HG03060 (cell line): Measurements from ENCODE around the gene APOL2.
A peak's percentile ranks its signal among the peaks of the same experiment; 100 is the strongest.
"Not testable (repeated sequence)": the region's sequence is repeated elsewhere in the genome, so short reads cannot be mapped to it uniquely, and the experiment has no call there.

Source experiments
- ATAC-seq: cut with Tn5 transposase; IDR thresholded peaks from one replicate; pipeline ENCODE4 v1.9.1; 2021; ENCODE audit warnings: low read depth, moderate number of reproducible peaks; ENCODE audit not compliant: unreplicated experiment

Gene APOL2

GRCh38 chr22:36239401-36240171, at the start of gene APOL2:
APOL2 (minus strand) TSS chr22:36239527; CDS start chr22:36233162, 6,365 bp downstream.
- peak; percentile 73 for ATAC-seq

- ATAC-seq, result no peak
Observed at GRCh38 chr22:36288571-36289405, 49.5 kb upstream of the APOL2 start.

- ATAC-seq, result no peak
Observed at GRCh38 chr22:36287881-36288515, 48.7 kb upstream of the APOL2 start.

GRCh38 chr22:36286096-36286957, 47.0 kb upstream of the APOL2 start:
- no peak for ATAC-seq

- ATAC-seq, result no peak
Observed at GRCh38 chr22:36285545-36285944, 46.2 kb upstream of the APOL2 start.

- no peak for ATAC-seq
Observed at GRCh38 chr22:36285017-36285416, 45.7 kb upstream of the APOL2 start.

GRCh38 chr22:36284171-36284571, 44.8 kb upstream of the APOL2 start:
- no peak for ATAC-seq

- no peak for ATAC-seq
Observed at GRCh38 chr22:36282328-36282831, 43.1 kb upstream of the APOL2 start.

GRCh38 chr22:36281781-36282327, 42.5 kb upstream of the APOL2 start:
- no peak for ATAC-seq

- no peak for ATAC-seq
Observed at GRCh38 chr22:36280379-36280778, 41.1 kb upstream of the APOL2 start.

- no peak for ATAC-seq
Observed at GRCh38 chr22:36279219-36279666, 39.9 kb upstream of the APOL2 start.

GRCh38 chr22:36277482-36278291, 38.4 kb upstream of the APOL2 start:
- no peak for ATAC-seq

GRCh38 chr22:36274531-36274930, 35.2 kb upstream of the APOL2 start:
- ATAC-seq, result no peak

- ATAC-seq, result not testable (repeated sequence)
Observed at GRCh38 chr22:36271951-36272350, 32.6 kb upstream of the APOL2 start.

- ATAC-seq, result not testable (repeated sequence)
Observed at GRCh38 chr22:36271231-36271630, 31.9 kb upstream of the APOL2 start.

- ATAC-seq, result no peak
Observed at GRCh38 chr22:36267896-36268485, 28.7 kb upstream of the APOL2 start.

- ATAC-seq, result no peak
Observed at GRCh38 chr22:36267058-36267457, 27.7 kb upstream of the APOL2 start.

GRCh38 chr22:36263886-36264664, 24.7 kb upstream of the APOL2 start:
- not testable (repeated sequence) for ATAC-seq
